Measurements from ENCODE around the gene NAV3. TPM values are rescaled to one million over a fixed set of nuclear protein-coding genes. Genes with fewer than 3 reads are reported as not detected.

NAV3 gene
- total RNA-seq, 6 experiments from 2014 or later, result 0.22 to 3.2 (median 1.2) TPM

DNA sequence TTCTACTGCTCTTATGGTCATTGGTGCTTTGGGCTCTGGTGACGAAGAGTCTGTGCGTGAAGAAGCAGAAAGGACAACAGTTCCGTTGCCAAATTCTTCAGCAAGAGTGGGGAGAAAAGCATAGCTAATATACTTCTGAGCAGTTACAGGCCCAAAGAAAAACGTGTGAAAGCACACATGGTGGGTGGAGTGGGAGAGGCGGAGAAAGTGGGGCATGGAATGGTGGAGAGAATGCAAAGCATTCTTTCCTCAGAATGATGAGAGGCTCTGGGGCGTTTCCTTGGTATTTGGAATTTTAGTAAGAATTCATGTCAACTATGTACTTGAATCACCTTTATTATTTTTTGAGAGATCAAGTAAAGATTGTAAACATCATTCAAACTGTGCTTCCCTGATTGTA is 396.1 kb downstream of the NAV3 start:
- intact Hi-C loops (cut with DNase I), result no loop called here
- no peaks in the 10 kb centered on the region for H3K9me3 ChIP-seq
- TF ChIP-seq, protein P1, sequence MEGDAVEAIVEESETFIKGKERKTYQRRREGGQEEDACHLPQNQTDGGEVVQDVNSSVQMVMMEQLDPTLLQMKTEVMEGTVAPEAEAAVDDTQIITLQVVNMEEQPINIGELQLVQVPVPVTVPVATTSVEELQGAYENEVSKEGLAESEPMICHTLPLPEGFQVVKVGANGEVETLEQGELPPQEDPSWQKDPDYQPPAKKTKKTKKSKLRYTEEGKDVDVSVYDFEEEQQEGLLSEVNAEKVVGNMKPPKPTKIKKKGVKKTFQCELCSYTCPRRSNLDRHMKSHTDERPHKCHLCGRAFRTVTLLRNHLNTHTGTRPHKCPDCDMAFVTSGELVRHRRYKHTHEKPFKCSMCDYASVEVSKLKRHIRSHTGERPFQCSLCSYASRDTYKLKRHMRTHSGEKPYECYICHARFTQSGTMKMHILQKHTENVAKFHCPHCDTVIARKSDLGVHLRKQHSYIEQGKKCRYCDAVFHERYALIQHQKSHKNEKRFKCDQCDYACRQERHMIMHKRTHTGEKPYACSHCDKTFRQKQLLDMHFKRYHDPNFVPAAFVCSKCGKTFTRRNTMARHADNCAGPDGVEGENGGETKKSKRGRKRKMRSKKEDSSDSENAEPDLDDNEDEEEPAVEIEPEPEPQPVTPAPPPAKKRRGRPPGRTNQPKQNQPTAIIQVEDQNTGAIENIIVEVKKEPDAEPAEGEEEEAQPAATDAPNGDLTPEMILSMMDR (IDR thresholded peaks at IDR 0.05), result no peak
- TF ChIP-seq POLR2A (IDR thresholded peaks at IDR 0.05), result no peak
- DNase-seq (no peak), ATAC-seq (no peak)
- no peaks in the 10 kb centered on the region for H3K4me1 ChIP-seq
- no peak overlapping the region for H3K27ac ChIP-seq
- no peak overlapping the region for H3K4me3 ChIP-seq
- no peaks in the 10 kb centered on the region for H3K36me3 ChIP-seq
- 68% methylated on average over 6 of the region's 6 CpGs for WGBS (ENCODE audit: insufficient coverage, low coverage, low lambda C conversion rate, missing lambda C conversion rate)
- H3K27me3 ChIP-seq, result no peaks in the 10 kb centered on the region

DNA sequence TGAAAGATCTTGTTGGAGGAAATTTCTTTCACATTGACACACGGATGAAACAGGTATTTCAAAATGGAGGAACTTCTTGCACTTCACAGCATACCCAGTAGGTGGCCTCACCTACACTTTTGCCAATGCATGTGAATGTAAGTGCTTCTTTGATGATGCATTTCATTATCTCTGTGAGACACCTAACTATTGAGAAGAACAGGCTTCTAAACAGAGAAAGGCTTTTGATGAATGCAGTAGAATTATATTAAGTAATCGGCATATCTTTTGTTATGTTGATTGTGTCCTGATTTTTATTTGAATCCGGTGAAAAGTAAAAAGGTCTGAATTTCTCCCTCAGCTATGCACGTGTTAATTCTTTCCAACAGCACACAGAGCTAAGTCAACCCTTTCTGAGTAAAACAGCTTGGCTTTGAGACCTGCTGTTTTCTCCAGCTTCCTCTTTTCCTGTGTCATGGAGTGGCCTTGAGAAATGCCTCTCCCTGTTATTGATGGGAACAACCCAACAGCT is 399.0 kb downstream of the NAV3 start:
- H3K27me3 ChIP-seq, result no peaks in the 10 kb centered on the region
- no peaks in the 10 kb centered on the region for H3K36me3 ChIP-seq
- DNase-seq (peak in 1 of 3 donors; percentile 54), ATAC-seq (peak; percentile 89 to 97 (median 91))
- no peak overlapping the region for H3K27ac ChIP-seq
- H3K4me3 ChIP-seq, result no peak overlapping the region
- no peaks in the 10 kb centered on the region for H3K9me3 ChIP-seq
- H3K4me1 ChIP-seq, result no peaks in the 10 kb centered on the region
- WGBS (ENCODE audit: insufficient coverage, low coverage, low lambda C conversion rate, missing lambda C conversion rate), result 43% methylated on average over 4 of the region's 4 CpGs
- TF ChIP-seq POLR2A (IDR thresholded peaks at IDR 0.05), result no peak
- TF ChIP-seq, protein P1 (IDR thresholded peaks at IDR 0.05), result peak; percentile 63 to 84 (median 76)
- intact Hi-C loops (cut with DNase I), result no loop called here

DNA sequence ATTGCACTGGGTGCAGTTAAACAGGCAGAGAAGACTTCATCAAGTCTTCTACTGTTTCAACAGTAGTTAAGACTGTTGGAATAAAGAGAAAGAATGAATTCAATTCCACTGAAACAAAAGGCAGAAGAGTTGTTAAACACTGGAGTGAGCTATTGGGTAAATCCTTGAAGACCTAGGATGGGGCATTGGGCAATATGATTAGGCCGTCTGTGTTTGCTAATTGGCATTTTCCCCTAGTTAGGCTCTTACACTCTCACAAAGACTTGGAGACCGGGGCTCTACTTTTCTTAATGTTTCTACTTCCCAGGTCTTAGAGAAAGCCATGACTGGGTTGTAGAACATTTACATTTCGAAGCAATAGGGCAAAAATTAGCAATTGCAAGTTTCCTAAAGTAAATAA is 402.1 kb downstream of the NAV3 start:
- Histone ChIP-seq H3K27me3 (no peaks in the 10 kb centered on the region), H3K36me3 (no peaks in the 10 kb centered on the region), H3K4me1 (no peaks in the 10 kb centered on the region), H3K4me3 (no peak overlapping the region), H3K9me3 (no peaks in the 10 kb centered on the region), H3K27ac (no peak overlapping the region)
- ATAC-seq (peak in 1 of 4 donors; percentile 56), DNase-seq (no peak)
- intact Hi-C loops (cut with DNase I), result no loop called here
- no peak for TF ChIP-seq POLR2A (IDR thresholded peaks at IDR 0.05)
- TF ChIP-seq, protein P1 (IDR thresholded peaks at IDR 0.05), result no peak
- WGBS (ENCODE audit: insufficient coverage, low coverage, low lambda C conversion rate, missing lambda C conversion rate), result 56% methylated on average over 3 of the region's 3 CpGs

DNA sequence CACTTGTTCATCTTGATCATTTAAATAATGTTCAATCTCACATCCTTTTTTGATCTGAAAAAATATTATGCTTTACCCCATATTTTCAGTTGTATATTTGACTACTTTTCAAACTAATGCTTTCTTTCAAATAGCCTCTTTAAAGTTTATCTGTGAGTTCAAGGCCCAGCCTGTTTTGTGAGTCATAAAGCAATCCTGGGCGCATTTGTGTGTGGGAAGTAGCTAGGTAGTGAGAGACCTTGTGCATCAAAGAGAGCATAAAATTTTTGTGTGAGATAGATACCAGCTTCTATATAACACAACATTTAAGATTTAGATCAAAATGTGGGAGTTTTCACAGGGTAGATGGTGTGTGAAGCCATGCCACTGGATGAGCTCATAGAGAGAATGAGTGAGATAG is 405.6 kb downstream of the NAV3 start:
- Histone ChIP-seq H3K27ac (no peak overlapping the region), H3K9me3 (no peaks in the 10 kb centered on the region), H3K36me3 (no peaks in the 10 kb centered on the region), H3K4me3 (no peak overlapping the region), H3K4me1 (no peaks in the 10 kb centered on the region), H3K27me3 (no peaks in the 10 kb centered on the region)
- intact Hi-C loops (cut with DNase I), result no loop called here
- no peak for DNase-seq
- 72% methylated on average over 1 of the region's 1 CpG for WGBS (ENCODE audit: insufficient coverage, low coverage, low lambda C conversion rate, missing lambda C conversion rate)
- TF ChIP-seq, protein P1 (IDR thresholded peaks at IDR 0.05), result no peak
- TF ChIP-seq POLR2A (IDR thresholded peaks at IDR 0.05), result no peak
- ATAC-seq, result no peak

DNA sequence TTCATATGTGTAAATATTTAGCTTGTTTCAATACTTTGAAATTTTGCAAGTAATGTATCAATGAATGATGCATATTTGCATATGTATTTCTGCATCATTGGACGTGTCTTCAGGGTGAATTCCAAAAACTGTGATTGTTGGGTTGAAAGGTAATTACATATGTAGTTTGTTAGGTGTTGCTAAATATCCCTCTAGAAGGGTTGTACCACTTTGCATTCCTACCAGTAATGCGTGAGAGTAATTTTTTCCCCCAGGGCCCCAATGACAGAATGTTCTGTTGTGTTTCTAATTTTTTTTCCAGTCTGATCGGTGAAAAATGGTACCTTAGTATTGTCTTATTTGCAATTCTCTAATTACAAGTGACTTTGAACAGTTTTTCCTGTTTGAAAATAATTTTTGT is 408.9 kb downstream of the NAV3 start:
- 64% methylated on average over 2 of the region's 3 CpGs for WGBS (ENCODE audit: insufficient coverage, low coverage, low lambda C conversion rate, missing lambda C conversion rate)
- no peaks in the 10 kb centered on the region for H3K4me1 ChIP-seq
- no peak for TF ChIP-seq POLR2A (IDR thresholded peaks at IDR 0.05)
- TF ChIP-seq, protein P1 (IDR thresholded peaks at IDR 0.05), result no peak
- no peaks in the 10 kb centered on the region for H3K27me3 ChIP-seq
- ATAC-seq (no peak), DNase-seq (no peak)
- H3K4me3 ChIP-seq, result no peak overlapping the region
- no peaks in the 10 kb centered on the region for H3K9me3 ChIP-seq
- intact Hi-C loops (cut with DNase I), result no loop called here
- no peaks in the 10 kb centered on the region for H3K36me3 ChIP-seq
- H3K27ac ChIP-seq, result no peak overlapping the region

All from right lobe of liver (tissue), 6 donors.